HG03175 (cell line): ENCODE data around the gene MIA.
"Not testable (repeated sequence)": the region's sequence is repeated elsewhere in the genome, so short reads cannot be mapped to it uniquely, and the experiment has no call there.

Experiments used
- ATAC-seq: cut with Tn5 transposase; IDR thresholded peaks from one replicate; pipeline ENCODE4 v1.9.1; 2021; ENCODE audit warnings: mild to moderate bottlenecking, moderate library complexity; ENCODE audit not compliant: unreplicated experiment

Gene MIA

DNA sequence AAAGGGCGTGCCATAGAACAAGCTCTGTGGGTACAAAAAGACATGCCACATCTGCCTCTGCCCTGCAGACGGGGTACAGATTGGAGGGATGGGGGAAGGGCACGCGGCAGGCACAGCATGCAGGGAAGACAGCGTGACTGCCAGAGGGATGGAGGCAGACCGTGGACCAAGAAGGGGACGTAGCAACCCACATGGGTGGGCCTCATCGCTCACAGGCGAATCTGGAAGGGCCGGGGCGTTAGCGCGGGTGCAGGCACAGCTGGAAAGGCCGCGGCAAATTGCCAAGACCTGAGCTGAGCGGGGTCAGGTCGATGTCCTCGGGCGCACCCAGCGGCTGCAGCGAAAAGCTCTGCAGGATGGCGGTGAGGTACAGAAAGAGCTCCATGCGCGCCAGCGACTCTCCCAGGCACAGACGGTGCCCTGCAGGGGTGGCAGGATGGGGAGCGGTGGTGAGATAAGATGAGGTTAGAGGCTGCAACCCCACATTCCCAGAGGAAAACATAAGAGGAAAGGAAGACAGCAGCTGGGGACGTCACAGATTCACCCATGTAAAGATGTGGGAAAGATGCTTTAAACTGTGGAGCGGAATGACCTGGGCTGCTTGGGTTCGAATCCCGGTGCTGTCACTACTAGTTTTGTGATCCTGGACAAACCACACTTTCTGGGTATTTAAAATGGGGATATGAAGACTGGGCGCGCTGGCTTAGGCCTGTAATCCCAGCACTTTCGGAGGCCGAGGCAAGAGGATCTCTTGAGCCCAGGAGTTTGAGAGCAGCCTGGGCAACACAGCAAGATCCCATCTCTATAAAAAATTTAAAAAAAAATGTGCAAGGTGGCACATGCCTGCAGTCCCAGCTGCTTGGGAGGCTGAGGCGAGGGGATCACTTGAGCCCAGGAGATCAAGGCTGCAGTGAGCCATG, 43.4 kb downstream of the MIA start:
- peak; percentile 59 for ATAC-seq

DNA sequence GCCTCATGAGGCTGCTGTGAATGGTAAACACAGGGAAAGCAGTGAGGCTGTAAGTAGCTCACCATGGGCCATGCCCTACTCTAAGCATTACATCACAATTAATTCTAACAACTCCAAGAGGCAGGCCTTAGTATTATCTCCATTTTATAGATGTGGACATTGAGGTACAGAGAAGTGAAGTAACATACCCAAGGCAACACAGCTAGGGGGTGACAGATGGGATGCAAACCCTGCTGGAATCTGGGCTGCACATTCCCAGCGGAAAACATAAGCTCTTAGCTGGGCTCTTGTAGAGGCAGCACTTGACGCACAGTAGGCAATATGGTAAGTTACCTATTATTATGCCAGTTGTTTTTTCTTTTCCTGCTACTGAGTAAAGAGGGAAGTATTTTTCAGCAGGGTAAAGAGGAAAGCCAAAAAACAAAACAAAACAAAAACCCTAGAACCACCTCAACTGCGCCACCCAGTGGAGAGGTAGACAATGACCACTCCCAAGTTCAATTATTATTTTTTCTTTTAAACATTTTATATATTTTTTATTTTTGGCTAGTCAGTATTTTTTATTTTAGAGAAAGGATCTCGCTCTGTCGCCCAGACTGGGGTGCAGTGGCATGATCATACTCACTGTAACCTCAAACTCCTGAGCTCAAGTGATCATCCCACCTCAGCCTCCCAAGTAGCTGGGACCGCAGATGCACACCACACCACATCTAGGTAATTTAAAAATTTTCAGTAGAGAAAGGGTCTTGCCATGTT, 44.3 kb downstream of the MIA start:
- not testable (repeated sequence) for ATAC-seq

DNA sequence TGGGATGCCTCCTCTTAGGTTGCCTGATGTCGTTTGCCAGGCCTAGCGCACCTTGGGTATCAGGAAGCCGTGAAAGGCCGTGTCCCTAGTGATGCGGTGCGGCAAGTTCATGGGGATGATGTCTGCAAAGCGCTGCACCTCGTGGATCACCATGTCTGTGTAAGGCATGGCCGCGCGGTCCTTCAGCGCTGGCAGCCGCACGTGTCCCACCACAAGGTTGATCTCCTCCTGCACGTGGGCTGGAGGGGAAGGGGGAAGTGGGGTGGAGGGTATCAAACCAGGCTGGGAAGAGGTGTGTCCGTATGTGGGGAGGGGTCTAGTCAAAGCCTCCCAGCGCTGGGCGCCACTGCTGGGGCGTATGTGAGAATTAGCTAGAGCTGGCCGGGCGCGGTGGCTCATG, 46.8 kb downstream of the MIA start:
- no peak for ATAC-seq

DNA sequence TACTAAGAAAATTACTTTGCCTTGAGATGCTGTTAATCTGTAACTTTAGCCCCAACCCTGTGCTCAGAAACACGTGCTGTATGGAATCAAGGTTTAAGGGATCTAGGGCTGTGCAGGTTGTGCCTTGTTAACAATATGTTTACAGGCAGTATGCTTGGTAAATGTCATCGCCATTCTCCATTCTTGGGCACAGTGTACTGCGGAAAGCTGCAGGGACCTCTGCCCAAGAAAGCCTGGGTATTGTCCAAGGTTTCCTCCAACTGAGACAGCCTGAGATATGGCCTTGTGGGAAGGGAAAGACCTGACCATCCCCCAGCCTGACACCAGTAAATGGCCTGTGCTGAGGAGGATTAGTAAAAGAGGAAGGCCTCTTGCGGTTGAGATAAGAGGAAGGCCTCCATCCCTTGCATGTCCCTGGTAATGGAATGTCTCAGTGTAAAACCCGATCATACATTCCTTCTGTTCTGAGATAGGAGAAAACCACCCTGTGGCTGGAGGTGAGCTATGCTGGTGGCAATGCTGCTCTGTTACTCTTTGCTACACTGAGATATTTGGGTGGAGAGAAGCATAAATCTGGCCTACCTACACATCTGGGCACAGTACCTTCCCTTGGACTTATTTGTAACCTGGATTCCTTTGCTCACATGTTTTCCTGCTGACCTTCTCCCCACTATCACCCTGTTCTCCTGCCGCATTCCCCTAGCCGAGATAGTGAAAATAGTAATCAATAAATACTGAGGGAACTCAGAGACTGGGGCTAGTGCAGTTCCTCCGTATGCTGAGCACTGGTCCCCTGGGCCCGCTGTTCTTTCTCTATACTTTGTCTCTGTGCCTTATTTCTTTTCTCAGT, 47.6 kb downstream of the MIA start:
- not testable (repeated sequence) for ATAC-seq

DNA sequence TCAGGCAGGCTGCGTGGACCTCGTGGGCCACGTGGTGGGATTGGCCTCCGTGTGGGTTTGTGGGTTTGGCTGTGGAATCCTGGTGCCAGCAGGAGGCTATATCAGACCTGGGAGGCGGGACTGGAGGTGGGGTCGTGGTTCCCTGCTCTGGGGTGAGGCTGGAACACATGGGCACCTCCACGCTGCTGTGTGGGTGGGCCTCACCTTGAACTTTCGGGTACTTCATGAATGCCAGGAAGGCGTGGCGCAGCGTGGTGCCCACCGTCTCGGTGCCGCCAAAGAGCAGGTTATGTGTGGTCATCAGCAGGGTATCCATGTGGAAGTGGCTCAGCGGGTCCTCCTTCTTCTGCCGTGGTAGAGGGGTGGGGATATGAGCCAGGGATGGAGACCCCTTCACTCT, 49.6 kb downstream of the MIA start:
- ATAC-seq: not testable (repeated sequence)

DNA sequence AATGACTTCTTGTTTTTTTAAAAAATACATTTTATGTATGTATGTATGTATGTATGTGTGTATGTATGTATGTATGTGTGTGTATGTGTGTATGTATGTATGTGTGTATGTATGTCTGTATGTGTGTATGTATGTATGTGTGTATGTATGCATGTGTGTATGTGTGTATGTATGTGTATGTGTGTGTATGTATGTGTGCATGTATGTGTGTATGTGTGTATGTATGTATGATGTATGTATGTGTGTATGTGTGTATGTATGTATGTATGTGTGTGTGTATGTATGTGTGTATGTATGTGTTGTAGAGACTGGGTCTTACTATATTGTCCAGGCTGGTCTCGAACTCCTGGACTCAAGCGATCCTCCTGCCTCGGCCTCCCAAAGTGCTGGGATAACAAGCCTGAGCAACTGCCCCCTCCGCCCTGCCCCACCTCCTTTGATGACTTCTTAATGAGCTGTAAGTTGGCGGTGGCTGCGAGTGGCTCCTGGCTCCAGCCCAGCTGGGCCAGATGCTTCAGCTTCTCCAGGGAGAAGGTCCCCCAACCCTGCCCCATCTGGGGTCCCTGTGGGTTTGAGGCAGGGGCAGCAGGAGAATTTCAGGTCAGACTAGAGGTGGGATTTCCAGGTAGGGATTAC, 50.3 kb downstream of the MIA start:
- ATAC-seq: not testable (repeated sequence)

DNA sequence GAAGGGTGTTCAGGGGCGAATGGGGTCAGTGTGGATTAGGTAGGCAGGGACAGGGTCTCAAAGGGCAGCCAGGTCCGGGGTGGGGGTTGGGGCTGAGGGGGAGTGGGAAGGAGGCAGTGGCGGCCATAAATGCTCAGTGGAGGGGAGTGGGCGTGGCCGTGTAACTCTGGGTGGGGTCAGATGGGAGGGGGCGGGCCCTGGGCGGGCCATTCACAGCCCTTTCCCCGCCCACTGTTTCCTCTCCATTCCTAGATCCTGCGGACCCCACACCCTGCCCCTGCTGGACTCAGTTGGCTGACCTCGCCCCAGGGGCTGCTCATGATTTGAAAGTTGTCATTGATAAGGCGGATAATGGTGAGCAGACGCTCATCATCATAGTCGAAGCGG, 51.0 kb downstream of the MIA start:
- ATAC-seq: not testable (repeated sequence)

DNA sequence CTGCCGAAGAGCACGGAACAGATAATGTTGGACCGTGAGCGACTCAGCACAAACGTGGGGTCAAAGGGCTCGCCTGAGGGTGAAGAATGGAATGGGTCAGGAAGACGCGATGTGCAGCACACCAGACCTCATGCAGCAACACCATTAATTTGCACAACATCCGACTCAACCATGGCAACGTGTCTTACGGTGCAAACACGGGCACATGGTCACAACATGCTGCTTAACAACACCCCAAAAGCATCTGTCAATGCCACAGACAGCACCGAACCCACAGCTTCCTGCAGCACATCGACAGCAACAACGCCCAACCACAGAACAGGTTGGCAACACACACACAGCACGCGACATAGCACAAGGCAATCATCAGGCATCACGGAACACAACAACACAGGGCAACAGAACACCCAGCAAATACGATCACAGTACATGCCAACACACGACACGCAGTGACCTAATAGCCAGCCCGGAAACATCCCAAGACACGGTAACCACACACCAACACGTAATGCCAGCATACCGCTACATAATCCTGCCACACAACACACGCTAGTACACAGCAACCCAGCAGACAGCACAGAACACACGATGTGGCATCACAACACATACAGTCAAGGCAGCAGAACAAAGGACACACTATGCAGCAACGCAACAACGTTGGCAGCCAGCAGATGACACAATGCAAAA, 51.5 kb downstream of the MIA start:
- ATAC-seq: not testable (repeated sequence)
